ENCODE results near the gene AFP.
"Not testable (repeated sequence)": the region's sequence is repeated elsewhere in the genome, so short reads cannot be mapped to it uniquely, and the experiment has no call there.

Gene AFP

GRCh38 chr4:73435984-73436383, at the start of gene AFP:
AFP (plus strand) TSS chr4:73436221; CDS start chr4:73436263, 42 bp downstream.
- DNase-seq (ENCODE audit: low spot score), result no peak

GRCh38 chr4:73387552-73387951, 48.5 kb upstream of the AFP start:
- DNase-seq (ENCODE audit: low spot score), result no peak

GRCh38 chr4:73388887-73389286, 47.1 kb upstream of the AFP start:
- DNase-seq (ENCODE audit: low spot score), result no peak

- DNase-seq (ENCODE audit: low spot score), result not testable (repeated sequence)
Measured at GRCh38 chr4:73389663-73390062, 46.4 kb upstream of the AFP start.

GRCh38 chr4:73391774-73392173, 44.2 kb upstream of the AFP start:
- DNase-seq (ENCODE audit: low spot score), result no peak

- DNase-seq (ENCODE audit: low spot score), result no peak
Measured at GRCh38 chr4:73392936-73393335, 43.1 kb upstream of the AFP start.

- no peak for DNase-seq (ENCODE audit: low spot score)
Measured at GRCh38 chr4:73396304-73396703, 39.7 kb upstream of the AFP start.

- DNase-seq (ENCODE audit: low spot score), result no peak
Measured at GRCh38 chr4:73396993-73397972, 38.7 kb upstream of the AFP start.

- DNase-seq (ENCODE audit: low spot score), result no peak
Measured at GRCh38 chr4:73401412-73401811, 34.6 kb upstream of the AFP start.

GRCh38 chr4:73404042-73404441, 32.0 kb upstream of the AFP start, which contains the start of gene ALB:
ALB (plus strand) TSS chr4:73404287; CDS start chr4:73404328, 41 bp downstream.
- no peak for DNase-seq (ENCODE audit: low spot score)

- DNase-seq (ENCODE audit: low spot score), result no peak
Measured at GRCh38 chr4:73404457-73404856, 31.6 kb upstream of the AFP start.

- DNase-seq (ENCODE audit: low spot score), result no peak
Measured at GRCh38 chr4:73405138-73405537, 30.9 kb upstream of the AFP start.

GRCh38 chr4:73406548-73406875, 29.5 kb upstream of the AFP start:
- DNase-seq (ENCODE audit: low spot score), result no peak

- DNase-seq (ENCODE audit: low spot score), result no peak
Measured at GRCh38 chr4:73407227-73407673, 28.8 kb upstream of the AFP start.

GRCh38 chr4:73408181-73408867, 27.7 kb upstream of the AFP start:
- no peak for DNase-seq (ENCODE audit: low spot score)

GRCh38 chr4:73409012-73409862, 26.8 kb upstream of the AFP start:
- DNase-seq (ENCODE audit: low spot score), result no peak

- no peak for DNase-seq (ENCODE audit: low spot score)
Measured at GRCh38 chr4:73409978-73410548, 26.0 kb upstream of the AFP start.

- no peak for DNase-seq (ENCODE audit: low spot score)
Measured at GRCh38 chr4:73410916-73411730, 24.9 kb upstream of the AFP start.

GRCh38 chr4:73411731-73412414, 24.1 kb upstream of the AFP start:
- no peak for DNase-seq (ENCODE audit: low spot score)

- no peak for DNase-seq (ENCODE audit: low spot score)
Measured at GRCh38 chr4:73413294-73413755, 22.7 kb upstream of the AFP start.

Data from HuH-7.5 (cell line).